Iris pigment epithelial cell (primary cell): ENCODE measurements around the gene NHS.
A peak's percentile ranks its signal among the peaks of the same experiment; 100 is the strongest.

Experiments used
- DNase-seq: peaks from one replicate; pipeline ENCODE4 v3.0.0-alpha.2; 2011; ENCODE audit warnings: low read depth

The NHS gene

GRCh38 chrX:17679261-17679660 is 304.3 kb downstream of the NHS start:
- DNase-seq: no peak

- no peak for DNase-seq
These were observed 304.8 kb downstream of the NHS start for GRCh38 chrX:17679820-17680219.

GRCh38 chrX:17680732-17681413 is 305.9 kb downstream of the NHS start:
- no peak for DNase-seq

- DNase-seq: no peak
These were observed 307.3 kb downstream of the NHS start for GRCh38 chrX:17682259-17682658.

- DNase-seq: no peak
These were observed 310.0 kb downstream of the NHS start for GRCh38 chrX:17685026-17685425.

- DNase-seq: no peak
These were observed 312.6 kb downstream of the NHS start for GRCh38 chrX:17687648-17688047.

GRCh38 chrX:17689971-17690409 is 315.0 kb downstream of the NHS start:
- peak; percentile 66 for DNase-seq

- peak; percentile 29 for DNase-seq
These were observed 317.8 kb downstream of the NHS start for GRCh38 chrX:17692709-17693346.

GRCh38 chrX:17697191-17697590 is 322.2 kb downstream of the NHS start:
- peak; percentile 38 for DNase-seq

GRCh38 chrX:17700976-17701375 is 326.0 kb downstream of the NHS start:
- DNase-seq: no peak

GRCh38 chrX:17703201-17703600 is 328.2 kb downstream of the NHS start:
- peak; percentile 3 for DNase-seq

- DNase-seq: no peak
These were observed 330.2 kb downstream of the NHS start for GRCh38 chrX:17705211-17705610.

- peak; percentile 77 for DNase-seq
These were observed 331.7 kb downstream of the NHS start for GRCh38 chrX:17706676-17707075.

GRCh38 chrX:17707731-17708130 is 332.7 kb downstream of the NHS start:
- no peak for DNase-seq

GRCh38 chrX:17710871-17711301 is 335.9 kb downstream of the NHS start:
- no peak for DNase-seq

GRCh38 chrX:17713288-17713687 is 338.3 kb downstream of the NHS start:
- DNase-seq: no peak

- no peak for DNase-seq
These were observed 343.7 kb downstream of the NHS start for GRCh38 chrX:17718649-17719165.

- no peak for DNase-seq
These were observed 344.7 kb downstream of the NHS start for GRCh38 chrX:17719711-17720110.

GRCh38 chrX:17721715-17722114 is 346.7 kb downstream of the NHS start:
- no peak for DNase-seq

- DNase-seq: no peak
These were observed 350.2 kb downstream of the NHS start for GRCh38 chrX:17725181-17725580.

- DNase-seq: peak; percentile 31
These were observed 357.3 kb downstream of the NHS start for GRCh38 chrX:17732138-17732783.

- no peak for DNase-seq
These were observed 360.4 kb downstream of the NHS start for GRCh38 chrX:17735406-17735805.

GRCh38 chrX:17736478-17736855 is 361.5 kb downstream of the NHS start:
- no peak for DNase-seq
